Spleen (tissue), 11 donors: ENCODE measurements around the gene KRTAP4-3. TPM values are rescaled to one million over a fixed set of nuclear protein-coding genes. Genes with fewer than 3 reads are reported as not detected.
"Not testable (repeated sequence)": the region's sequence is repeated elsewhere in the genome, so short reads cannot be mapped to it uniquely, and the experiment has no call there.

Experiments used
- DNase-seq: peaks from one replicate; pipeline ENCODE4 v3.0.0-alpha.2; 2020
- H3K27ac ChIP-seq, 8 donors: fragments of 200-600 bp; sonication (generic) in 7 of 8; 1 replicate in 4 of 8; 2 replicates in 4 of 8; pipeline versions ENCODE4 v1.5.0 to v1.8.0; 2016 to 2021; ENCODE audit warnings: inconsistent platforms in 4 of 8, mild to moderate bottlenecking in 4 of 8, moderate library complexity in 1 of 8
- H3K27me3 ChIP-seq, 7 donors: fragments of 200-600 bp; sonication (generic) in 6 of 7; replicated peaks in 1 of 7; 1 replicate in 4 of 7; 2 replicates in 3 of 7; pipeline versions ENCODE4 v1.5.0 to v1.8.0; 2016 to 2021; ENCODE audit warnings: inconsistent platforms in 3 of 7, mild to moderate bottlenecking in 1 of 7
- H3K36me3 ChIP-seq, 6 donors: fragments of 200-600 bp; sonication (generic) in 5 of 6; 1 replicate in 4 of 6; 2 replicates in 2 of 6; pipeline versions ENCODE4 v1.5.0 to v1.8.0; 2016 to 2021; ENCODE audit warnings: inconsistent platforms in 2 of 6
- H3K4me1 ChIP-seq, 6 donors: fragments of 200-600 bp; sonication (generic) in 5 of 6; 1 replicate in 3 of 6; 2 replicates in 3 of 6; pipeline versions ENCODE4 v1.5.0 to v1.8.0; 2016 to 2021; ENCODE audit warnings: inconsistent platforms in 3 of 6
- H3K4me3 ChIP-seq, 8 donors: fragments of 200-600 bp; sonication (generic) in 7 of 8; 1 replicate in 4 of 8; 2 replicates in 4 of 8; pipeline versions ENCODE4 v1.5.0 to v1.8.0; 2016 to 2021; ENCODE audit warnings: inconsistent platforms in 4 of 8, mild to moderate bottlenecking in 4 of 8, moderate library complexity in 2 of 8
- H3K9me3 ChIP-seq, 8 donors: fragments of 200-600 bp; sonication (generic) in 7 of 8; 1 replicate in 4 of 8; 2 replicates in 4 of 8; pipeline versions ENCODE4 v1.5.0 to v1.8.0; 2016 to 2021; ENCODE audit warnings: inconsistent platforms in 4 of 8
- CTCF ChIP-seq, 11 experiments: fragments of 200-600 bp in 7 of 11; fragments of 450-650 bp in 4 of 11; sonication (generic) in 4 of 11; IDR thresholded peaks in 8 of 11; conservative IDR thresholded peaks in 3 of 11; 1 replicate in 7 of 11; 2 replicates in 4 of 11; pipeline versions ENCODE4 v1.4.0 to v1.8.0; 2016 to 2021; ENCODE audit warnings: antibody characterized with exemption in 11 of 11, inconsistent platforms in 4 of 11, mild to moderate bottlenecking in 1 of 11
- POLR2A ChIP-seq, 3 donors: fragments of 450-650 bp; IDR thresholded peaks; one replicate each; pipeline ENCODE4 v1.5.1; 2017; ENCODE audit warnings: antibody characterized with exemption in 3 of 3, mild to moderate bottlenecking in 1 of 3
- POLR2AphosphoS5 ChIP-seq, 3 donors: sonication (generic); formaldehyde crosslinking; IDR thresholded peaks; one replicate each; pipeline ENCODE4 v1.5.1; 2017; ENCODE audit warnings: antibody characterized with exemption in 3 of 3
- WGBS, 5 donors: extraction: QIAGEN DNeasy Blood & Tissue Kit in 3 of 5; methylation state at CpG; one replicate each; pipeline versions ENCODE4 v1.1.5 to v1.1.7; 2013 to 2018; 5-methylcytosine and 5-hydroxymethylcytosine counted together
- intact Hi-C: fragments of 100-400 bp; cut with DNase I; formaldehyde crosslinking; loops from one replicate; pipeline ENCODE4 v1.15.0; 2023; ENCODE audit warnings: low total_unique reads
- polyA plus RNA-seq, 3 donors: library from polyadenylated mRNA; stranded (reverse); fragments of 200-250 nt; gene quantifications; one replicate each; pipeline ENCODE4 v1.2.1, GENCODE V29; 2013
- total RNA-seq, 7 donors: library from RNA; depleted of rRNA in 3 of 7; stranded (reverse); fragments of >200 nt in 3 of 7; fragmentation: NEBNext Ultra II Directional in 4 of 7; extraction: Animal tissue kit (Norgen Biotek cat#: 25700) in 4 of 7; gene quantifications; one replicate each; pipeline versions ENCODE4 v1.1.0 to v1.2.1, GENCODE V29; 2016 to 2021
- donor health status: healthy with polysubstance abuse.
- donor health status: DM: no; HTN: no; CAD: no; lungs with moderate emphysema.
- donor health status: DM: no; HTN: no; CAD: no.
- donor health status: Bipolar disorder and iron deficiency.
- donor health status: healthy.
- donor health status: DM: no; HTN: no; CAD: no.
- donor health status: DM: yes; HTN: yes; CAD: no.

The KRTAP4-3 gene
- total and polyA plus RNA-seq, 10 donors, result not detected

DNA sequence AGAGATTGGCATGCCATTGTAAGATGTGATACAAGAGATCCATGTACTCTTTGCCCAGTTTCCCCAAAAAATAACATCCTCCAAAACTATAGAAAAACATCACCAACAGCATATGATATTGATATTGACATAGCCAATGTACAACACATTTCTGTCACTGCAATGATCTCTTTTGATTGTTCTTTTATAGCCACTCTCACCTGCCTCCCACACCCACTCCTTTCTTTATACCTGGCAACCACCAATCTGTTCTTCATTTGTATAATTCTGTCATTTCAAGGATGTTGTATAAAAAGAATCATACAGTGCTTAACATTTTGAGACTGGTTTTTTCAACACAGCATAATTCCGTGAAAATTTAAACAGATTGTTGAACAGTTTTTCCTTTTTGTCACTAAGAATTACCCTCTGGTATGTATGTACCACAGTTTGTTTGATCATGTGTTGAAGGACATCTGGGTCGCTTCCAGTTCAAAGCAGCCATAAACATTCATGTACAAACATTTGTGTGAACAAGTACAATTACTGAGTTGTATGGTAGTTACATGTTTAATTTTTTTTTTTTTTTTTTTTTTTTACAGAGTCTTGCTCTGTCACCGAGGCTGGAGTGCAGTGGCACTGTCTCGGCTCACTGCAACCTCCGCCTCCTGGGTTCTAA, 31.5 kb upstream of the KRTAP4-3 start:
- no peak for TF ChIP-seq POLR2AphosphoS5 (IDR thresholded peaks at IDR 0.05)
- TF ChIP-seq CTCF (IDR thresholded peaks at IDR 0.05 in 8 of 11, conservative IDR thresholded peaks at IDR 0.05 in 3 of 11), result no peak
- intact Hi-C loops, result no loop called here
- no peak overlapping the region for H3K27ac ChIP-seq
- peaks cover 0 to 16% (median 4%) of the 10 kb centered on the region in 8 donors for H3K9me3 ChIP-seq
- no peaks in the 10 kb centered on the region for H3K4me1 ChIP-seq
- WGBS, 5 donors, result 70 to 94% (median 80%) methylated on average over 4 to 5 of the region's 5 CpGs
- no peaks in the 10 kb centered on the region for H3K27me3 ChIP-seq
- DNase-seq, result no peak
- no peak overlapping the region for H3K4me3 ChIP-seq
- H3K36me3 ChIP-seq, result no peaks in the 10 kb centered on the region

- WGBS, 5 donors, result 19 to 54% (median 33%) methylated on average over 1 of the region's 1 CpG
- intact Hi-C loops, result no loop called here
Measured at GRCh38 chr17:41196068-41196467, 28.0 kb upstream of the KRTAP4-3 start.

DNA sequence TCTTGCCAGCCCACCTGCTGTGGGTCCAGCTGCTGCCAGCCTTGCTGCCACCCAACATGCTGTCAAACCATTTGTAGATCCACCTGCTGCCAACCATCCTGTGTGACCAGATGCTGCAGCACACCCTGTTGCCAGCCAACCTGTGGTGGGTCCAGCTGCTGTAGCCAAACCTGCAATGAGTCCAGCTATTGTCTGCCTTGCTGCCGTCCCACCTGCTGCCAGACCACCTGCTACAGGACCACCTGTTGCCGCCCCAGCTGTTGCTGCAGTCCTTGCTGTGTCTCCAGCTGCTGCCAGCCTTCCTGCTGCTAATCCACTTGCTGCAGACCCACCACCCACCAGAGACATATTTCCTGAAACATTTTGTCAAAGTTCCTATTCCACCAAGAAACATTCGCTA, 22.3 kb upstream of the KRTAP4-3 start:
- intact Hi-C loops, result no loop called here
- 84 to 96% (median 89%) methylated on average over 2 to 3 of the region's 3 CpGs for WGBS, 5 donors
- no peak overlapping the region for H3K27ac ChIP-seq
- no peak for TF ChIP-seq CTCF (IDR thresholded peaks at IDR 0.05 in 8 of 11, conservative IDR thresholded peaks at IDR 0.05 in 3 of 11)
- H3K36me3 ChIP-seq, result no peaks in the 10 kb centered on the region
- no peak for DNase-seq
- H3K27me3 ChIP-seq, result peaks cover 0 to 17% (median 0%) of the 10 kb centered on the region in 7 donors
- peaks cover 0 to 9% (median 5%) of the 10 kb centered on the region in 8 donors for H3K9me3 ChIP-seq
- H3K4me1 ChIP-seq, result no peaks in the 10 kb centered on the region
- H3K4me3 ChIP-seq, result no peak overlapping the region

More at GRCh38 chr17:41196068-41196467, 28.0 kb upstream of the KRTAP4-3 start:
- Histone ChIP-seq H3K36me3 (no peaks in the 10 kb centered on the region), H3K27me3 (no peaks in the 10 kb centered on the region), H3K4me3 (no peak overlapping the region), H3K9me3 (peaks cover 0 to 22% (median 8%) of the 10 kb centered on the region in 8 donors), H3K27ac (no peak overlapping the region), H3K4me1 (no peaks in the 10 kb centered on the region)
- no peak for DNase-seq
- TF ChIP-seq CTCF (IDR thresholded peaks at IDR 0.05 in 8 of 11, conservative IDR thresholded peaks at IDR 0.05 in 3 of 11), result no peak
- no peak for TF ChIP-seq POLR2A (IDR thresholded peaks at IDR 0.05)
- no peak for TF ChIP-seq POLR2AphosphoS5 (IDR thresholded peaks at IDR 0.05)

GRCh38 chr17:41189837-41190318, 21.9 kb upstream of the KRTAP4-3 start, which contains the start of gene KRTAP9-1:
Gene KRTAP9-1, plus strand, starts transcription at chr17:41189887. Its CDS starts 0 bp downstream, at chr17:41189887.
- not testable (repeated sequence) for H3K4me1 ChIP-seq

More at GRCh38 chr17:41189837-41190318, 21.9 kb upstream of the KRTAP4-3 start, which contains the start of gene KRTAP9-1:
- H3K36me3 ChIP-seq, H3K9me3 ChIP-seq, H3K27ac ChIP-seq, H3K4me3 ChIP-seq, intact Hi-C loops, DNase-seq: not testable (repeated sequence)
- 79 to 92% (median 86%) methylated on average over 1 of the region's 1 CpG for WGBS, 5 donors
- peaks cover 0 to 17% (median 0%) of the 10 kb centered on the region in 7 donors for H3K27me3 ChIP-seq
